ENCODE results near the gene PLXDC1.

- TF ChIP-seq CTCF (IDR thresholded peaks at IDR 0.05) (no peak), POLR2A (IDR thresholded peaks at IDR 0.05) (no peak)
Measured at GRCh38 chr17:39139161-39139511, 12.3 kb downstream of the PLXDC1 start.

All from right lobe of liver (tissue), 4 donors.